Effector memory CD8-positive, alpha-beta T cell (primary cell): ENCODE results near the gene EPHA1.

Experiments
- ATAC-seq: fragments of 150-1000 bp; cut with Tn5 transposase; replicated peaks from 2 replicates; pipeline ENCODE4 v1.10.0; 2021; ENCODE audit warnings: mild to moderate bottlenecking, moderate library complexity
- DNase-seq, 3 experiments: peaks; one replicate each; pipeline ENCODE4 v3.0.0; 2021
- H3K27ac Mint-ChIP-seq, 2 donors: one replicate each; pipeline ENCODE4 v1.8.0; 2022; ENCODE audit warnings: mild to moderate bottlenecking in 2 of 2, mixed read lengths in 2 of 2, moderate library complexity in 2 of 2
- H3K27me3 Mint-ChIP-seq, 2 donors: one replicate each; pipeline ENCODE4 v1.8.0; 2022; ENCODE audit warnings: mixed read lengths in 2 of 2
- H3K36me3 Mint-ChIP-seq: one replicate; pipeline ENCODE4 v1.8.0; 2022; ENCODE audit warnings: mild to moderate bottlenecking, moderate library complexity, mixed read lengths; ENCODE audit not compliant: insufficient read depth
- H3K4me1 Mint-ChIP-seq, 2 donors: one replicate each; pipeline ENCODE4 v1.8.0; 2022; ENCODE audit warnings: low read depth in 2 of 2, mixed read lengths in 2 of 2
- H3K4me3 Mint-ChIP-seq, 2 donors: one replicate each; pipeline ENCODE4 v1.8.0; 2022; ENCODE audit warnings: mild to moderate bottlenecking in 2 of 2, mixed read lengths in 2 of 2, moderate library complexity in 2 of 2
- H3K9me3 Mint-ChIP-seq, 2 donors: one replicate each; pipeline ENCODE4 v1.8.0; 2022; ENCODE audit warnings: mixed read lengths in 2 of 2

EPHA1 gene

GRCh38 chr7:143341842-143342241 is 66.8 kb downstream of the EPHA1 start:
- Mint-ChIP-seq H3K4me1 (peaks cover 6 to 10% of the 10 kb centered on the region in 2 donors), H3K36me3 (no peaks in the 10 kb centered on the region), H3K9me3 (no peaks in the 10 kb centered on the region), H3K27me3 (peaks cover 23 to 50% of the 10 kb centered on the region in 2 donors), H3K4me3 (no peak overlapping the region), H3K27ac (no peak overlapping the region)
- no peak for DNase-seq
- no peak for ATAC-seq
